ENCODE results near the gene DDX20.

- TF ChIP-seq TAF1 (IDR thresholded peaks at IDR 0.05; ENCODE audit: low read depth, low read length) (no peak), POLR2A (IDR thresholded peaks at IDR 0.05; ENCODE audit: low read depth, low read length) (no peak), POLR2AphosphoS5 (IDR thresholded peaks at IDR 0.05; ENCODE audit: low read depth, low read length) (no peak), PAX5 (IDR thresholded peaks at IDR 0.05; ENCODE audit: insufficient read depth, low read length, severe bottlenecking) (no peak), POU2F2 (IDR thresholded peaks at IDR 0.05; ENCODE audit: low read depth, low read length) (no peak), SPI1 (IDR thresholded peaks at IDR 0.05; ENCODE audit: low read depth, low read length) (0 out of 2 replicates have a peak, but pooled peaks have one; percentile 5)
Observed at GRCh38 chr1:111739194-111739924, 16.3 kb upstream of the DDX20 start, which contains the start of gene INKA2.

All from GM12891 (cell line).